ENCODE data around the gene BLMH. TPM values are rescaled to one million over a fixed set of nuclear protein-coding genes. Genes with fewer than 3 reads are reported as not detected.

BLMH gene
- total and polyA plus RNA-seq, 2 donors (not counting 1 experiment from before 2014, with no cell fraction given): 5.9 to 25.9 TPM

DNA sequence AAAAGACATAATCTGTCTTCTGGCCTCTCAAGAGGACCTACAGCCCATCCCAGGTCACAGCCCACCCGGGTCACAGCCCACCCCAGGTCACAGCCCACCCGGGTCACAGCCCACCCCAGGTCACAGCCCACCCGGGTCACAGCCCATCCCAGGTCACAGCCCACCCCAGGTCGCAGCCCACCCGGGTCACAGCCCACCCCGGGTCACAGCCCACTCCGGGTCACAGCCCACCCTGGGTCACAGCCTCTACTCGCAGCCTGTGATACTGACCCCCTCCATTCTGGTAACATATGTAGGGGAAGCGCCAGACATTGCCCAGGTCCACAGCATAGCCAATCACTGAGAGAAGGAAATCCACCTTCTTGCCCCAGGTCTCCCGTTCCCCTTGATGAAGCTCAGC is 70.4 kb downstream of the BLMH start:
- H3K27me3 Mint-ChIP-seq: no peaks in the 10 kb centered on the region
- no peaks in the 10 kb centered on the region for H3K9me3 Mint-ChIP-seq (ENCODE audit: insufficient read depth)
- Histone ChIP-seq H3K36me3 (replicated peaks in 1 of 2; ENCODE audit: control extremely low read depth in 1 of 2, control insufficient read depth in 1 of 2, extremely low read depth in 1 of 2, insufficient read depth in 2 of 2, low read length in 1 of 2) (no peaks in the 10 kb centered on the region), H4K20me1 (ENCODE audit: control insufficient read depth, insufficient read depth, low read length, poor library complexity, severe bottlenecking) (no peaks in the 10 kb centered on the region), H3K4me3 (ENCODE audit: control extremely low read depth in 1 of 5, extremely low read depth in 1 of 5, insufficient read depth in 1 of 5, low read depth in 2 of 5, low read length in 4 of 5) (no peak overlapping the region), H3K27ac (ENCODE audit: low read length in 2 of 2) (no peak overlapping the region), H3K4me1 (ENCODE audit: control insufficient read depth in 2 of 2, insufficient read depth in 2 of 2, low read length in 2 of 2) (no peaks in the 10 kb centered on the region), H3K9me3 (ENCODE audit: control extremely low read depth in 1 of 3, control insufficient read depth in 2 of 3, insufficient read depth in 1 of 3, low read length in 2 of 3) (no peaks in the 10 kb centered on the region), H2AFZ (ENCODE audit: insufficient read depth, low read depth, low read length, poor library complexity, severe bottlenecking) (no peak overlapping the region), H3K9ac (ENCODE audit: low read length) (no peak overlapping the region), H3K27me3 (replicated peaks in 1 of 4; ENCODE audit: control extremely low read depth in 1 of 4, control insufficient read depth in 3 of 4, insufficient read depth in 4 of 4, low read length in 3 of 4) (peaks cover 0 to 3% (median 0%) of the 10 kb centered on the region in 4 experiments), H3K79me2 (ENCODE audit: control insufficient read depth, insufficient read depth, low read length) (no peaks in the 10 kb centered on the region), H3K4me2 (replicated peaks; ENCODE audit: low read depth, low read length, poor library complexity, severe bottlenecking) (no peak overlapping the region)
- no peak overlapping the region for H3K27ac Mint-ChIP-seq
- H3K4me1 Mint-ChIP-seq: no peaks in the 10 kb centered on the region
- ChIA-PET POLR2A (no interaction called here), CTCF (no interaction called here)
- no peak overlapping the region for H3K4me3 Mint-ChIP-seq
- ATAC-seq (ENCODE audit: low read depth) (no peak), DNase-seq (no peak)
- no peak for TF ChIP-seq EZH2 (IDR thresholded peaks at IDR 0.05; ENCODE audit: borderline replicate concordance, insufficient read depth, low read depth, low read length, poor library complexity, severe bottlenecking)
- TF ChIP-seq, protein P1, sequence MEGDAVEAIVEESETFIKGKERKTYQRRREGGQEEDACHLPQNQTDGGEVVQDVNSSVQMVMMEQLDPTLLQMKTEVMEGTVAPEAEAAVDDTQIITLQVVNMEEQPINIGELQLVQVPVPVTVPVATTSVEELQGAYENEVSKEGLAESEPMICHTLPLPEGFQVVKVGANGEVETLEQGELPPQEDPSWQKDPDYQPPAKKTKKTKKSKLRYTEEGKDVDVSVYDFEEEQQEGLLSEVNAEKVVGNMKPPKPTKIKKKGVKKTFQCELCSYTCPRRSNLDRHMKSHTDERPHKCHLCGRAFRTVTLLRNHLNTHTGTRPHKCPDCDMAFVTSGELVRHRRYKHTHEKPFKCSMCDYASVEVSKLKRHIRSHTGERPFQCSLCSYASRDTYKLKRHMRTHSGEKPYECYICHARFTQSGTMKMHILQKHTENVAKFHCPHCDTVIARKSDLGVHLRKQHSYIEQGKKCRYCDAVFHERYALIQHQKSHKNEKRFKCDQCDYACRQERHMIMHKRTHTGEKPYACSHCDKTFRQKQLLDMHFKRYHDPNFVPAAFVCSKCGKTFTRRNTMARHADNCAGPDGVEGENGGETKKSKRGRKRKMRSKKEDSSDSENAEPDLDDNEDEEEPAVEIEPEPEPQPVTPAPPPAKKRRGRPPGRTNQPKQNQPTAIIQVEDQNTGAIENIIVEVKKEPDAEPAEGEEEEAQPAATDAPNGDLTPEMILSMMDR (IDR thresholded peaks at IDR 0.05): no peak
- WGBS (ENCODE audit: insufficient coverage): 97% methylated on average over 8 of the region's 10 CpGs
- intact Hi-C loops (cut with micrococcal nuclease): no loop called here

DNA sequence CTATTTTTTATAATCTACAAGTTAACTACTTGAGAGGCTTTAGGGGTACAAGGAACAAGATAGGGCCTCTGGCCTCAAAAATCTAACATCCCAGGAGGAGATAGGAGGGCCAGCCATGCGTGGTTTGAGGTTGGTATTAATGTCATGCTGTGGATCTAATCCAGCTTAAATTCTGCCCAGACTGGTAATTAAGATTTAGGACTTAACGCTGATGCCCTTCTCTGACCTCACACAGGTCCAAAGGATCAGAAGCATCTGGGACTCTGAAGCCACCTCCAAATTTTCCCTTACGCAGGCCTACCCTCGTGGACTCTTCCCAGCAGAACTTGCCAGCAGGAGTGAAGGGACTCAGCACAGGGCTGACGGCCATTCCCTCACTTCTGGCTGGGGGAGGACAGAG is 71.3 kb downstream of the BLMH start:
- intact Hi-C loops (cut with micrococcal nuclease): no loop called here
- CTCF ChIA-PET: interaction anchor here (1.7 kb wide), 1 partner anchor 115 kb away, joined by 5 read pairs; no protein-coding TSS in a partner anchor

More for the DNA sequence above, 71.3 kb downstream of the BLMH start:
- no peak overlapping the region for H3K4me2 ChIP-seq (replicated peaks; ENCODE audit: low read depth, low read length, poor library complexity, severe bottlenecking)
- no peaks in the 10 kb centered on the region for H3K36me3 ChIP-seq (replicated peaks in 1 of 2; ENCODE audit: control extremely low read depth in 1 of 2, control insufficient read depth in 1 of 2, extremely low read depth in 1 of 2, insufficient read depth in 2 of 2, low read length in 1 of 2)
- WGBS (ENCODE audit: insufficient coverage): 88% methylated on average over 3 of the region's 5 CpGs
- Mint-ChIP-seq H3K27me3 (no peaks in the 10 kb centered on the region), H3K4me1 (no peaks in the 10 kb centered on the region), H3K9me3 (ENCODE audit: insufficient read depth) (no peaks in the 10 kb centered on the region), H3K4me3 (no peak overlapping the region), H3K27ac (no peak overlapping the region)
- POLR2A ChIA-PET: no interaction called here
- no peak overlapping the region for H2AFZ ChIP-seq (ENCODE audit: insufficient read depth, low read depth, low read length, poor library complexity, severe bottlenecking)
- H3K79me2 ChIP-seq (ENCODE audit: control insufficient read depth, insufficient read depth, low read length): no peaks in the 10 kb centered on the region
- no peak overlapping the region for H3K27ac ChIP-seq (ENCODE audit: low read length in 2 of 2)
- no peaks in the 10 kb centered on the region for H4K20me1 ChIP-seq (ENCODE audit: control insufficient read depth, insufficient read depth, low read length, poor library complexity, severe bottlenecking)
- DNase-seq (no peak), ATAC-seq (ENCODE audit: low read depth) (no peak)
- H3K9me3 ChIP-seq (ENCODE audit: control extremely low read depth in 1 of 3, control insufficient read depth in 2 of 3, insufficient read depth in 1 of 3, low read length in 2 of 3): no peaks in the 10 kb centered on the region
- TF ChIP-seq, protein P1 (IDR thresholded peaks at IDR 0.05): no peak
- no peak for TF ChIP-seq EZH2 (IDR thresholded peaks at IDR 0.05; ENCODE audit: borderline replicate concordance, insufficient read depth, low read depth, low read length, poor library complexity, severe bottlenecking)
- peaks cover 0 to 3% (median 0%) of the 10 kb centered on the region in 4 experiments for H3K27me3 ChIP-seq (replicated peaks in 1 of 4; ENCODE audit: control extremely low read depth in 1 of 4, control insufficient read depth in 3 of 4, insufficient read depth in 4 of 4, low read length in 3 of 4)
- no peak overlapping the region for H3K9ac ChIP-seq (ENCODE audit: low read length)
- H3K4me1 ChIP-seq (ENCODE audit: control insufficient read depth in 2 of 2, insufficient read depth in 2 of 2, low read length in 2 of 2): no peaks in the 10 kb centered on the region
- H3K4me3 ChIP-seq (ENCODE audit: control extremely low read depth in 1 of 5, extremely low read depth in 1 of 5, insufficient read depth in 1 of 5, low read depth in 2 of 5, low read length in 4 of 5): no peak overlapping the region

Measured in B cell (primary cell).